Activated CD4-positive, alpha-beta T cell treated with anti-CD3 and anti-CD28 coated beads, Interleukin-2, amount 50 U/mL, for 48 hours (primary cell): Measurements from ENCODE around the gene SH2B3.
"Not testable (repeated sequence)": the region's sequence is repeated elsewhere in the genome, so short reads cannot be mapped to it uniquely, and the experiment has no call there.

Source experiments
- DNase-seq, 2 experiments: peaks; one replicate each; pipeline ENCODE4 v3.0.0-alpha.2; 2020

Gene SH2B3

DNA sequence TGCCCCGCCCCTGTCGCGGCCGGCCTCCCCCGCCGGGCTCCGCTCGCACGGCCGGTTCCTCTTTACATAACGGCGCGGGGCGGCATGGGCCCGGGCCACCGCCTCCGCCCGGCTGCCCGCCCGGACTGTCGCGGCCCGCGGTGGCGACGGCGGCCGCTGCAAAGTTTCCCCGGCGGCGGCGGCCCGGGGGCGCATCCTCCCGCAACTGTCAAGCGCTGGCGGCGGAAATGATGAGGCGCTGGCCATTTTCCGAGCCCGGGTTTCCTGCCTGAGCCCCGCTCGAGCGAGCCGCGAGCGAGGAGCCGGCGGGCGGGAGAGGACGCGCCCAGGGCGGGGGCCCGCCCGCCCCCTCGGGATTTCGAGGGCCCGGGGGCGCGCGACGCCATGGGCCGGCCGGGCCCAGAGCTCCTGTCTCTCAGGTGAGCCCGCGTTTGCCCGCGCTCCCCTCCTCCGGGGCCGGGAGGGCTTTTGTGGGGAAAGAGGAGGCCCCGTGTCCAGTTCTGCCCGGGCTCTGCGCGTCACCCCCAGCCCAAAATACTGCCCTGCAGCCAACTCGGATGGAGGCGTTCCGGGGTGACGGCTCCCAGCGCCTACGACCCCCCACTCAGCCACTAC lies at the start of gene SH2B3:
Gene SH2B3 (plus strand): TSS at position 65 of the 615 bp plus-strand sequence. CDS start 12,223 bp downstream, outside the sequence.
- peak; percentile 74 to 80 for DNase-seq

DNA sequence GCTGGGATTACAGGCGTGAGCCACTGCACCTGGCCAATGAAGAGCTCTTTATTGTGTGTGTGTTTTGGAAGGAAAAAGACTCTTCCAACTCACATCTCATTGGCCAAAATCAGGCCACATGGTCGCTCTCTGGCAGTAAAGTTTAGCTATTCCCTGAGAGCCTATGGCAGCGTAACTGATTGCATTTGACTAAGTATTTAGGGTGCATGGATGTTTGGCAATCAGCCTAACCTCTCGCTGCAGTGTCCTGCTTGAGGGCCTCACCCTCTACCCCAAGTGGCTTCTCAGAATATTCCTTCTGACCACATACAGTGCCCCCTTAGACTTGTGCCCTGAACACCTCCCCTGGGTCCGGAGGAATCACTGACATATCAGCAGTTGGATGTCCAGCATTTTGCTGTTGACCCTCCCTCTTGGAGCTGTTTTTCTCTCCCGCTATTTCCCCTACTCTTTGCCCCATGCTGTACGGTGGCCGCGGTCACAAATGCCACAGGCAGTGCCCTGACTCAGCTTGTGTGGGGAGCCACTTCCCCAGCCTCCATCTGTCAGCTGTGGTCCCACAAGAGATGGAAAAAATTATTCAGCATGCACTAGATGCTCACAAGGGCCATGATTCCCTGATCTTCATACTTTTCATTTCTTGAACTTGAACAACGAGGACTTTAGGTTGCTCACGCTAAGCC lies 46.4 kb upstream of the SH2B3 start:
- DNase-seq, result peak; percentile 57 to 66

GRCh38 chr12:111359914-111360276 lies 45.8 kb upstream of the SH2B3 start:
- no peak for DNase-seq

- no peak for DNase-seq
Observed at GRCh38 chr12:111360325-111360930, 45.3 kb upstream of the SH2B3 start.

- DNase-seq, result no peak
Observed at GRCh38 chr12:111361073-111361716, 44.5 kb upstream of the SH2B3 start.

DNA sequence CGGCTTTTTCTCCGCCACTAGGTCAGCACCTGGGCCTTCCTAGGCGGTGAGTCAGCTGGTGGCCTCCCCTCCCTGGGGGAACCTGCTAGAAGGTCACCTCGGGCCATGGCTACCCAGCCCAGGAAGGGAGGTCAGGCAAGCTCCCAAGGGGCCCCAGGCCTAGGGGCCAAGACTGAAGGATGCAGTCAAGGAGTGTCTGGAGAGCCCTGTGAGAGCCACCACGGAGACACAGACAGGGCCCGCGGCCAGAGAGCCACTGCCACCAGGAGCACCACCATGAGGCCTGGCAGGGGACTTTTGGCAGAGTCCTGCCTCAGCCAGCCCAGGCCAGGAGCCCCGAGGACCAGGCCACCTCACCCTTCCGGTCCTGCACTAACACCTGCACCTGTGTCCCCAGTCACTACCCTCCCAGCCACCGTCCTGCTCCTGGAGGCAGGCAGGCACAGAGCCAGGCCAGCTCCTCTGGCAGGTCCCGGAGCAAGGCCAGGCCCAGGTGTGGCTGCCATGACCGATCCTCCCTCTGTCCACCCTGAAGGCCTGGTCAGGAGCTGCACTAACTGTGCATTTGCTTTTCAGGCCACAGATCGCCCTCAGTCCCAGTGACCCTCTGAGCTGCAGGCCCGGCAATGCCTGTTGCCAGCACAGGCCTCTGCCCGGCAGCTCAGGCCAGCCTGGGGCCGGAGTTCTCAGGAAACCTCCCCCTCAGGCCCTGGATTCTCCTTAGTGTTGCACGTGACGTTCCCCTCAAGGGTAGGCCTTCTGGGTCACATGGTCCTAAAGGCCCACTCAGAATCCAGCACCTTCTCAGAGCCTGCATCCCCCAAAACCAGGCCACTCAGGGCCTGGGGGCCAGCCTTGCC lies 43.8 kb upstream of the SH2B3 start:
- no peak for DNase-seq

DNA sequence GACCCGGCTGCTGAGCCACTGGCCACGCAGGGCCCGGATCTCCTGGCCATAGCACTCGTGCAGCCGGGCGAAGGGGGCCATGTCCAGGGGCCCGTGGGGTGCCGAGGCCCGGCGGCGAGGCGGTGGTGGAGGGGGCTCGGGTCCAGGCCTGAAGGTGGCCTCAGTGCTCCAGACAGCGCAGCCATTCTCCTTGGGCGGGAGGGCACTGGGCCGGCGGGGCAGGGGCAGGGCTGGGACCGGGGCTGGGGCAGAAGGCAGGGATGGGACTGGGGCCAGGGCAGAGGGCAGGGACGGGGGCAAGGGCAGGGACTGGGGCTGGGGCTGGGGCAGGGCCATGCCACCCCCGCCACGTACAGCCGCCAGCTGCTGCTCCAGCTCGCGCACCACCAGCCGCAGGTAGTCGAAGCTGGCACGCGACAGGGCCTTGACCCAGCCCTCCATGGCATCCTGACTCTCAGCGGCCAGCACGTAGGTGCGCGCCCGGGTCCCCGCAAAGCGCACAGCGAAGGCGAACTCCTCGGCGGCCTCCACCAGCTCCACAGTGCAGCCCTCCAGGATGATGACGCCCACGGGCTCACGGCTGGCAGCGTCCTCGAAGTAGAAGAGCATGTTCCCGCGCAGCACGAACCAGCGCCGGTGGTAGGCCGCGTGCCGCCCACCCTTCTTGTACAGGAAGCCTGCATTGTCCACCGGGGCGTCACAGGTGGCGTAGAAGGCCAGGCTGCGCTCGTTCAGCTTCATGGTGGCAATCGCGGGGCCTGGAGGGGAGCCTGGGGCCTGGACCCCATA lies 42.8 kb upstream of the SH2B3 start:
- no peak for DNase-seq

DNA sequence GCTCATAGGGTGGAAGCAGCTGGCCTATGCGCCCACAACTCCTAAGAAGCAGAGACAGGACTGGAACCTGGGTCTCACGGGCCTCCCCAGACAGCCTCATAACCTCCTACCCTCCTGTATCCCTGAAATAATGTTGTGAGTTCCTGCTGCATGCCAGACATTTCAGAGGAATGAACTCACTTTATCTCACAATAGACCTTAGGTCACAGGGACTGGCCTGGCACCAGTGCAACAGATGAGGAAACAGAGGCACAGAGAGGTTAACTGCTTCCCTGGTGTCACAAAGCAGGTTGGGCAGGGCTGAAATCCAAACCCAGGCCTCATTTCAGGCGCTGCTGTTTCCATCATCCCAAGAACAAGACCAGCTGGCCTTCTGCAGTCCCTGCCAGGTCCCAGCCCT lies 42.1 kb upstream of the SH2B3 start:
- no peak for DNase-seq

GRCh38 chr12:111366075-111366474 lies 39.6 kb upstream of the SH2B3 start:
- DNase-seq, result no peak

DNA sequence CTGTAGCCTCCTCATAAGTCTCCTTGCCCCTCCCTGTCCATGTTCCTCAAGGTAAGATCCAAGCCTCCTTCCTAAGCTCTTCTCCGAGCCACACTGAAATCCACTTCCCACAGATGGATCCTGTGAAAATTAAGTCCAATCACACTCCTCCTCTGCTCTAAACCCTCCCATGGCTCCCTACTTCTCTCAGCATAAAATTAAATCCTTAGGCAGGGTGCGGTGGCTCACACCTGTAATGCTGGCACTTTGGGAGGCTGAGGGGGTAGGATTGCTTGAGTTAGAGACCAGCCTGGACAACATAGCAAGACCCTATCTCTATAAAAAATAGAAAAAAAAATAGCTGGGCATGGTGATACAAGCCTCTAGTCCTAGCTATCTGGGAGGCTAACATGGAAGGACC lies 39.1 kb upstream of the SH2B3 start:
- DNase-seq, result no peak

GRCh38 chr12:111367661-111368221 lies 38.0 kb upstream of the SH2B3 start:
- no peak for DNase-seq

- DNase-seq, result no peak
Observed at GRCh38 chr12:111368291-111368787, 37.4 kb upstream of the SH2B3 start.

- peak; percentile 89 to 91 for DNase-seq
Observed at GRCh38 chr12:111368788-111369495, 36.8 kb upstream of the SH2B3 start, which contains the start of gene PHETA1. PHETA1 (minus strand) TSS chr12:111369095; CDS start chr12:111363427, 5,668 bp downstream.

DNA sequence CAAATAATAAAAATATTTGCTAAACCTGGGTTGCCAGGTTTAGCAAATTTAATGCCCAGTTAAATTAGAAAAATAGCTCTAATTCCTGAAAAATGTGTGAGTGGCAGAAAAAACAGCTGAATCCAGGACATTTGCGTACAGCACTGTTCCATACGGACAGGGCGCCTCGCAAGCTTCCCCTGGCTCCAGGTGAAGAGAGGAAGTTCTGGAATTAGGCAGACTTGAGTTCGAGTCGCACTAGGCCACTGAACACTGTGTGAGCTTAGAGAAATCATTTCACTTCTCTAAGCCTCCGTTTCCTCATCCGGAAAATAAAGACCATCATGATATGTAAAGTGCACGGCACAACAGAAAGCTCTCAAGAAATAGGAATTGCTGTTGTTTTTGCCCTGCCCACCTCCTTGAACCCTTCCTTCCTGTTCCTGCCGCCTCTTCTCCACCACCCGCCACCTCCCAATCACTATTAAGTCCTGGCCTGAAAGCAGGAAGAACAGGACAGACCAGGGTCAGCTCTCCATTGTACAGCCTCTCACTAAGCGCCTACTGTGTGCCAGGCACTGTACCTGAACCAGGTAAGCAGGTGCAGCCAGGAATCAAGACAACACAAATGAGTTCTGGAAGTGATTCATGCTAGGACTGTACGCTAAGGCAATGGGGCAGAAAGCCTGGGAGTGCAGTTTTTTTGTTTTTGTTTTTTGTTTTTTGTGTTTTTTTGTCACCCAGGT lies 36.1 kb upstream of the SH2B3 start:
- no peak for DNase-seq

DNA sequence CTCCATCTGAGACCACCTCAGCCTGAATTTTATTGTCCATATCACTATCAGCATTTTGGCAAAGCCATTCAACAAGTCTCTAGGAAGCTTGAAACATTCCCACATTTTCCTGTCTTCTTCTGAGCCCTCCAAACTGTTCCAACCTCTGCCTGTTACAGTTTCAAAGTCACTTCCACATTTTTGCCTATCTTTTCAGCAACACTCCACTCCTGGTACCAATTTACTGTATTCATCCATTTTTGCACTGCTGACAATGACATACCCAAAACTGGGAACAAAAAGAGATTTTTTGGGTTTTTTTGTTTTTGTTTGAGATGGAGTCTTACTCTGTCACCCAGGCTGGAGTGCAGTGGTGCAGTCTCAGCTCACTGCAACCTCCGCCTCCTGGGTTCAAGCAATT lies 32.5 kb upstream of the SH2B3 start:
- DNase-seq, result not testable (repeated sequence)

DNA sequence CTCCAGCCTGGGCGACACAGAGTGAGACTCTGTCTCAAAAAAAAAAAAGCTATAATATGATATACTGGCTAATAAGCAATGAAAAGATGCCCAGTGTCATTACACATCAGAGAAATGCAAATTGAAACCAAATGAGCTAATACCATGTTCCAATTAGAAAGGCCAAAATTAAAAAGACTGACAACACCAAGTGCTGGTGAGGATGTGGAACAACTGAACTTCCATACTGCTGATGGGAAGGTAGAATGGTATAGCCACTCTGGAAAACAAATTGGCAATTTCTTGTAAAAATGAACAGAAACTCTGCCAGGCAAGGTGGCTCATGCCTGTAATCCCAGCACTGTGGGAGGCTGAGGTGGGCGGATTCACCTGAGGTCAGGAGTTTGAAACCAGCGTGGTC lies 28.3 kb upstream of the SH2B3 start:
- DNase-seq, result no peak

DNA sequence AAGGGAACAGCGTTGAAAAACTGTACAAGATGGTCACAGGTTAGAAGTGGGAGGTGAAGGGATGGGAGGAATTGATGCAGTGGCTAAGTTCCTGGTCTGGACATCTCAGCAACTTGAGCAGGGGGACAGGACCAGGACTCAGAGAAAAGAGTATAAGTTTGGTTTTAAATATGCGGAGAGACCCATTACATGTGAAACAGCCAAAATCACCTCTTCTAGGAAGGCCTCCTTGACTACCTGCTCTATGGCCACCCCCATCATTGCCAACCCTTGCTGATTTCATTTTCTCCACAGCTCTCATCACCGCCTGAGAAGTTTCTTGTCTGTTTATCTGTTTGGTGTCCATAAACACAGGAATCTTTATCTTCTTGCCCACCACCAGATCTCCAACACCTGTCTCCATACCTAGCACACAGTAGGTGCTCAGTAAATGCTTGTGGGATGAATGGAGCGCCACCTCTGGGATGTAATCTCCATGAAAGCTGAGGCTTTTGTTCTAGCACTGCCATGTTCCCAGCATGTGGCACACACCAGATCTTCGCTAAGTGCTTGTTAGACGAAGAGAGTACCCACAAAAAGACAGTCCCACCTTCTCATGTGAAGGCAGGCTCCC lies 25.7 kb upstream of the SH2B3 start:
- no peak for DNase-seq

DNA sequence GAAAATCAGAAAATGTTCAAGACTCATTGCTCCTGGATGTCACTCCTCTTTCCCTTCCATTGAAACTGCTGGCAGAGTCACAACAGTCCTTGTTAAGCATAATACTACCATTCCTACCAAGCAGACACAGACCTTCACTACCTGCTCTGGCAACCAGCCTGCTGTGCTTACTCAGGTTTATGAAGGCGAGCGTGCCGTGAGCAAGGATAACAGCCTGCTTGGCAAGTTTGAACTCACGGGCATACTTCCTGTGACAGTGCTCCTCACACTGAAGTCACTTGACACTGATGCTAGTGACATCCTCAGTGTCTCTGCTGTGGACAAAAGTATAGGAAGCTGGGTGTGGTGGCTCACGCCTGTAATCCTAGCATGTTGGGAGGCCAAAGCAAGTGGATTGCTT lies 21.1 kb upstream of the SH2B3 start:
- DNase-seq, result no peak

- no peak for DNase-seq
Observed at GRCh38 chr12:111386885-111387284, 18.8 kb upstream of the SH2B3 start.
